ELR (cell line): ENCODE data around the gene GRAMD1A.

ENCODE experiments used
- DNase-seq: peaks from one replicate; pipeline ENCODE4 v3.0.0-alpha.2; 2015; ENCODE audit warnings: low read depth

GRAMD1A gene

DNA sequence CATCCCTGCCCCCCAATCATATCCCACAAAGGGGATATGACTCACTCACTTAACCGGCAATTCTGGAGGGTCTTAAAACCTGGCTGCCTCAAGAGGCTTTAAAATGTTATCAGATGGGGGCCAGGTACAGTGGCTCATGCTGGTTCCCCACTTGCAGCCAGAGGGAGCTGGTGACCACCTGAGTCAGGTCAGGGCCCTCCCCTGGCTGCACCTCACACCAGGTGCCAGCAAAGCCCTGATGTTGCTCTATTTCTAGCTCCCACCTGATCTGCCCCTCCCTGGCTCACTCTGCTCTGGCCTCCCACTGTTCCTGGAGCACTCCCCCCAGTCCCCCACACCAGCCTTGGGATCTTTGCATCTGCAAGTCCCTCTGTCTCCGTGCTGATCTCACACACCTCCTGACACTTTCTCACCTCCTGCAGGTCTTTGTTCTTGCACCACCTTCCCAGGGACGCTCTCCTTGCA lies 55.6 kb downstream of the GRAMD1A start:
- peak; percentile 8 for DNase-seq

GRCh38 chr19:35056513-35057063 lies 56.5 kb downstream of the GRAMD1A start:
- DNase-seq = no peak

DNA sequence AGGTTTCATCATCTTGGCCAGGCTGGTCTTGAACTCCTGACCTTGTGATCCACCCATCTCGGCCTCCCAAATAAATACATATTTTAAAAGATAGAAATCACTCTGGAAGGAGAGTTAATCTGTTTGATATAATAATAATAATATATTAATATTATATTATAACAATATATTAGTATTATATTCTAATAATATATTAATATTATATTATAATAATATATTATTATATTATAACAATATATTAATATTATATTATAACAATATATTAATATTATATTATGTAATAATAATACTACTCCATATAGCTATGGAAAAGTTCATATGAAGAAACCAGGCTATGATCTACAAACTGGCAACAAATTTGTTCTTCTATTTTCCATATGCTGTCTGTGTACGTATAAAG lies 58.2 kb downstream of the GRAMD1A start:
- DNase-seq = no peak

- no peak for DNase-seq
Measured at GRCh38 chr19:35059006-35059798, 59.1 kb downstream of the GRAMD1A start.

GRCh38 chr19:35059799-35060091 lies 59.6 kb downstream of the GRAMD1A start:
- DNase-seq = no peak

DNA sequence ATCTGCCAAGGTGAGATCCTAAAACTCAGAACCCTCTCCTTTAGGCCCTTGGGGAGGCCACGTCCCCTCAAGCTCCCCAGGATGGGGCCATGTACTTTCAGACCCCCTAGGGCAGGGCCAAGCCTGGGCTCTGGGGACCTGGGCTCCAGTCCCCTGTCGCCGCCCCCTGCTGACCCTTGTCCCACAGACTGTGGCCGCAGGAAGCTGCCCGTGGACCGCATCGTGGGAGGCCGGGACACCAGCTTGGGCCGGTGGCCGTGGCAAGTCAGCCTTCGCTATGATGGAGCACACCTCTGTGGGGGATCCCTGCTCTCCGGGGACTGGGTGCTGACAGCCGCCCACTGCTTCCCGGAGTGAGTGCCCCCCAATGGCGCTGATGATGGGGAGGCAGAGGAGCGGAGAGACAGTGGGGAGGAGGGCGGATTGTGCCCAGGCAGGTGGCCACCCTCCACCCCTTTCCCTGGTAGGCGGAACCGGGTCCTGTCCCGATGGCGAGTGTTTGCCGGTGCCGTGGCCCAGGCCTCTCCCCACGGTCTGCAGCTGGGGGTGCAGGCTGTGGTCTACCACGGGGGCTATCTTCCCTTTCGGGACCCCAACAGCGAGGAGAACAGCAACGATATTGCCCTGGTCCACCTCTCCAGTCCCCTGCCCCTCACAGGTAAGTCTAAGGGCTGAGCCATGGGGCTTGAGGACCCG lies 60.2 kb downstream of the GRAMD1A start:
- no peak for DNase-seq

GRCh38 chr19:35061583-35062373 lies 61.7 kb downstream of the GRAMD1A start:
- DNase-seq = peak; percentile 44

DNA sequence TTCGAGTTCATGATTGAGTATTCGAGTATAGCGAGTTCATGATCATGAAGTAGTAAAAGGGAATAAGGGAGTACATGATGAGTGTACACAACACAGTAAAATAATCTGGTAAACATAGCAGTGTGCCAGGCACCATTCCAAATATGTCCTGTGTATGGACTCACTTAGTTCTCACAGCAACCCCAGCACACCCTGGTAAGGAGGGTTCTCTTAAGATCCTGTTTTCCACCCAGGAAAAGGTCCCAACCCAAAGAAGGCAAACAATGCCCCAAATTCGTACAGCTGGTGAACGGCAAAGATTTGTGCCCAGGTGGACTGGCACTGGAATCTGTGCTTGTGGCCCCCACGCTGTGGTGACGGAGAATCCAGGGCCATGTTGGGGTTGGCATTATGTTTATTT lies 62.8 kb downstream of the GRAMD1A start:
- no peak for DNase-seq

- DNase-seq = peak; percentile 77
Measured at GRCh38 chr19:35063940-35064818, 64.1 kb downstream of the GRAMD1A start.

- no peak for DNase-seq
Measured at GRCh38 chr19:35065574-35065973, 65.5 kb downstream of the GRAMD1A start.

GRCh38 chr19:35066121-35066520 lies 66.0 kb downstream of the GRAMD1A start:
- DNase-seq = no peak

- peak; percentile 81 for DNase-seq
Measured at GRCh38 chr19:35066691-35067563, 66.8 kb downstream of the GRAMD1A start.

GRCh38 chr19:35068941-35069634 lies 69.0 kb downstream of the GRAMD1A start:
- DNase-seq = no peak

- no peak for DNase-seq
Measured at GRCh38 chr19:35069696-35070095, 69.6 kb downstream of the GRAMD1A start.

DNA sequence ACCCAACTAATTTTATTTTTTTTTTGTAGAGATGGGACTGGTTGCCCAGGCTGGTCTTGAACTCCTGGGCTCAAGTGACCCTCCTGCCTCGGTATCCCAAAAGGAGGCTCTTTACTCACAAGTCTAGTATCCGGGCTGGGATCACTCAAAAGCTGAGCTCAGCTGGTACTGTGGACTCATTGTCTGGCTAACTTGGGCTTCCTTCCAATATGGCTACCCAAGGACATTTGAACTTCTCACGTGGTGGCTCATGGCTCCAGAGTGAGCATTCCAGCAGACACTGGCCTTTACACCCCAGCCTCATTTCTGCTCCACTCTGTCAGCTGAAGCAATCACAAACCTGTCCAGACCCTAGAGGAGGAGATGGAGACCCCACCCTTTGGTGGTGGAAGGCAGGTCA lies 70.3 kb downstream of the GRAMD1A start:
- no peak for DNase-seq

DNA sequence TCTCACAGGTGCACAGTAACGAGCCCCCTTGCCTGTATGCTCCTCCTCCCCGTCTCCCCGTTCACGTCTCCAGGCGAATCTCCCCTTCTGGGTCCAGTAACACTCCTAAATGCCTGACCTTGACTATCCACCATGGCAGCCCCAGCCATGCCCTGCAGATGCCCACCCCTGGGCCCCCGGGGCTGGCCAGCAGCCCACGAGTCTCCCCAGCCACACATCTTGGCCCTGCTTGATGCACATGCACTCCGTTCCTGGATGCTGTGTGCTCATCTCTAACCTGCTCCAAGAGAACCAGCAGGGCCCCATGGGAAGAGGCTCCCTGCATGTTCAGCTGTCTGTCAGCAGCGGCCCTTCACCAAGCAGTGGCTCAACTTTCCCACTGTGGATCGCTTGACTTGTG lies 73.4 kb downstream of the GRAMD1A start:
- DNase-seq = no peak

GRCh38 chr19:35073941-35074340 lies 73.8 kb downstream of the GRAMD1A start:
- no peak for DNase-seq

GRCh38 chr19:35074426-35075201 lies 74.5 kb downstream of the GRAMD1A start:
- DNase-seq = no peak
